Tibial artery (tissue), 4 donors: ENCODE results near the gene NIPA2.
A peak's percentile ranks its signal among the peaks of the same experiment; 100 is the strongest.

ENCODE experiments used
- DNase-seq, 2 donors: peaks; one replicate each; pipeline ENCODE4 v3.0.0-alpha.2; 2019
- H3K27ac ChIP-seq, 2 donors: fragments of 200-600 bp; sonication (generic) in 1 of 2; 1 replicate in 1 of 2; 2 replicates in 1 of 2; pipeline ENCODE4 v1.5.1; 2018 to 2019; ENCODE audit warnings: mild to moderate bottlenecking in 1 of 2
- H3K27me3 ChIP-seq, 2 donors: fragments of 200-600 bp; sonication (generic) in 1 of 2; one replicate each; pipeline versions ENCODE4 v1.5.1 to v1.6.0; 2016 to 2019
- H3K36me3 ChIP-seq, 3 donors: fragments of 200-600 bp; sonication (generic) in 2 of 3; one replicate each; pipeline ENCODE4 v1.5.1; 2016 to 2019; ENCODE audit warnings: mild to moderate bottlenecking in 2 of 3
- H3K4me1 ChIP-seq, 4 donors: fragments of 200-600 bp; sonication (generic) in 2 of 4; 1 replicate in 3 of 4; 2 replicates in 1 of 4; pipeline ENCODE4 v1.5.1; 2016 to 2019
- H3K4me3 ChIP-seq, 2 donors: fragments of 200-600 bp; sonication (generic) in 1 of 2; 1 replicate in 1 of 2; 2 replicates in 1 of 2; pipeline ENCODE4 v1.5.1; 2018 to 2019; ENCODE audit warnings: mild to moderate bottlenecking in 2 of 2
- H3K9me3 ChIP-seq, 3 donors: fragments of 200-600 bp; sonication (generic) in 1 of 3; one replicate each; pipeline ENCODE4 v1.5.1; 2016 to 2019
- intact Hi-C: fragments of 100-400 bp; cut with DNase I; formaldehyde crosslinking; loops from one replicate; pipeline ENCODE4 v1.15.0; 2023; ENCODE audit warnings: low total_unique reads
- TF ChIP-seq, protein P1 (sequence below), 2 experiments: fragments of 200-600 bp in 1 of 2; fragments of 450-650 bp in 1 of 2; IDR thresholded peaks; one replicate each; pipeline ENCODE4 v1.5.1; 2017 to 2019; ENCODE audit warnings: antibody characterized with exemption in 2 of 2, mild to moderate bottlenecking in 1 of 2, moderate library complexity in 1 of 2

NIPA2 gene

DNA sequence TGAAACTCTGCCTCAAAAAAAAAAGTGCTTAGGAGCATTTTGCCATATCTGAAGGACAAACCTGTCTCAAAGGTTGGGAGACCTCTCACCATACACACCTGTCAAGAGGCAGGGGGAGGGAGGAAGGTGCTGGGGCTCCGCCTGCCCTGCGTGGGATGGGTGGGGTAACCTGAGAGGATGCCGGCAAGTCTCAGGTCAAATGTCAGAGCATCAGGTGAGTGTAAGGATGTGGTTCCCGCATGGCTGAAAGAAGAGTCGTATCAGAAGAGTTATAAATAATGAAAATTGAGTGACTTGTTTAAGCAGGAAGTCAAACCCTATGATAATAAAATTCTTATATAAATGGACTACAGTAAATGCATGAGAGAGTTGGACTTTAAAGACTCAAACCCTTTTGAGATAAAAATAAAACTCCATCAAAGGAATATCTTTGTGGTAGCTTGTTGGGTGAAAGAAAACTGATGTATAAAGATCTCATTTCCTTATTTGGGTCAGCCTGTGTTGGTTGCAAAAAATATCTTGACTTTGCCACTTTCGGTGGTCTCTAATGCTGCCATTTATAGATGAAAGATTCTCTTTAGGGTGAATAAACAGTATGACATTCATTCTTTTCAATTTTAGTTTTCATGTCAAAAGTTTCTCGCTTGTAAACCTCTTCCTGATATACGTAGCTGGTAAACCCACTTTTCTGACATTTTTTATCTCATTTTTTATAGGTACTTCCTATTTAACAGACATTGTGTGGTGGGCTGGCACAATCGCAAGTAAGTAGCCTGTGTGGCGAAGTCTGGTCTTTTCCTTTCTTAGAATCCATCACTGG lies 28.2 kb upstream of the NIPA2 start:
- no peak overlapping the region for H3K27ac ChIP-seq
- DNase-seq = no peak
- H3K4me1 ChIP-seq = no peaks in the 10 kb centered on the region
- intact Hi-C loops = no loop called here
- H3K36me3 ChIP-seq = peaks cover 0 to 18% (median 7%) of the 10 kb centered on the region in 3 donors
- H3K9me3 ChIP-seq = no peaks in the 10 kb centered on the region
- TF ChIP-seq, protein P1, sequence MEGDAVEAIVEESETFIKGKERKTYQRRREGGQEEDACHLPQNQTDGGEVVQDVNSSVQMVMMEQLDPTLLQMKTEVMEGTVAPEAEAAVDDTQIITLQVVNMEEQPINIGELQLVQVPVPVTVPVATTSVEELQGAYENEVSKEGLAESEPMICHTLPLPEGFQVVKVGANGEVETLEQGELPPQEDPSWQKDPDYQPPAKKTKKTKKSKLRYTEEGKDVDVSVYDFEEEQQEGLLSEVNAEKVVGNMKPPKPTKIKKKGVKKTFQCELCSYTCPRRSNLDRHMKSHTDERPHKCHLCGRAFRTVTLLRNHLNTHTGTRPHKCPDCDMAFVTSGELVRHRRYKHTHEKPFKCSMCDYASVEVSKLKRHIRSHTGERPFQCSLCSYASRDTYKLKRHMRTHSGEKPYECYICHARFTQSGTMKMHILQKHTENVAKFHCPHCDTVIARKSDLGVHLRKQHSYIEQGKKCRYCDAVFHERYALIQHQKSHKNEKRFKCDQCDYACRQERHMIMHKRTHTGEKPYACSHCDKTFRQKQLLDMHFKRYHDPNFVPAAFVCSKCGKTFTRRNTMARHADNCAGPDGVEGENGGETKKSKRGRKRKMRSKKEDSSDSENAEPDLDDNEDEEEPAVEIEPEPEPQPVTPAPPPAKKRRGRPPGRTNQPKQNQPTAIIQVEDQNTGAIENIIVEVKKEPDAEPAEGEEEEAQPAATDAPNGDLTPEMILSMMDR (IDR thresholded peaks at IDR 0.05) = no peak
- H3K27me3 ChIP-seq = no peaks in the 10 kb centered on the region
- H3K4me3 ChIP-seq = no peak overlapping the region

DNA sequence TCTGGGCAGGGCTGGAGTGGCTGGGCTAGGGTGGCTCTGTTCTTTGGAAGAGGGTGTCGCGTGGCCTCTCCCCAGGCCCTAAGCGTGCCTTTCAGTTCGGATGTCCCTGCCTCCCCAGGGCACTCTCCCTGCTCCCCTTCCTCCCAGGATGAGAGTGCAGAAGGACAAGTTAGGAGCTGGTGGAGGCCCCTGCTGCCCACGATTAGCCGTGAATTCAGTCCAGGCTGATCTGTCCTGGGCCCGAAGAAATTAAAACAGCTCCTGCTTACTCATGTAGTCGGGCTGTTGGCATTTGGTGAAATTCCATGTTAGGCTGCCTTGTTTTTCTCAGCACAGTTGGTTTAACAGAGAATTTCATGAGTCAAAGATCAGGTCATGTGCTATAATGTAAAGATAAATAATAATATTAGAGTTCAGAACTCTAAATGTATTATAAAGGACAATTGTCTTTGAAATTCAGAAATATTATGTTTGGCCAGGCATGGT lies 27.6 kb upstream of the NIPA2 start:
- no peak for DNase-seq
- peaks cover 0 to 18% (median 7%) of the 10 kb centered on the region in 3 donors for H3K36me3 ChIP-seq
- intact Hi-C loops = no loop called here
- H3K27me3 ChIP-seq = no peaks in the 10 kb centered on the region
- TF ChIP-seq, protein P1 (IDR thresholded peaks at IDR 0.05) = no peak
- no peaks in the 10 kb centered on the region for H3K4me1 ChIP-seq
- no peak overlapping the region for H3K27ac ChIP-seq
- no peak overlapping the region for H3K4me3 ChIP-seq
- H3K9me3 ChIP-seq = no peaks in the 10 kb centered on the region

DNA sequence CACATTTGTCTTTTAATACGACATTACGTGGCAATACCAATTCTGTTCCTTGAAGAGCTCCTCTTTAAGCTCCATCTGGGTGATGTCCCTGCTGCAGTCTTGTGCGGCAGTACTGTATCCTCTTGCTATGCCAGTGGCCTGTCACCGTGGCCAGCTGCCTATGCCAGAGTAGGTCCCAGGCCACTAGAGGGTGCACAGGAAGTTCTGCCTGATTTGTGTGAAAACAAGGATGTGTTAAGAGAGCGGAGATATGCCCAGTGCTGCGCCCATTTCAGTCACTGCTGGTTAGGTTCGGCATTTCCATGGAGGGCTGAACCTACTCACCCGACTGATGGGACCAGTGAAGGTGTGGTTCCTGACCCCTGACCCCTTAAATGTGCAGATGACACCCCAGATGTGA lies 26.8 kb upstream of the NIPA2 start:
- intact Hi-C loops = no loop called here
- Histone ChIP-seq H3K27me3 (no peaks in the 10 kb centered on the region), H3K4me3 (no peak overlapping the region), H3K27ac (no peak overlapping the region), H3K4me1 (no peaks in the 10 kb centered on the region), H3K36me3 (peaks cover 0 to 18% (median 7%) of the 10 kb centered on the region in 3 donors), H3K9me3 (no peaks in the 10 kb centered on the region)
- TF ChIP-seq, protein P1 (IDR thresholded peaks at IDR 0.05) = peak; percentile 15 to 21
- peak in 1 of 2 donors; percentile 26 for DNase-seq

DNA sequence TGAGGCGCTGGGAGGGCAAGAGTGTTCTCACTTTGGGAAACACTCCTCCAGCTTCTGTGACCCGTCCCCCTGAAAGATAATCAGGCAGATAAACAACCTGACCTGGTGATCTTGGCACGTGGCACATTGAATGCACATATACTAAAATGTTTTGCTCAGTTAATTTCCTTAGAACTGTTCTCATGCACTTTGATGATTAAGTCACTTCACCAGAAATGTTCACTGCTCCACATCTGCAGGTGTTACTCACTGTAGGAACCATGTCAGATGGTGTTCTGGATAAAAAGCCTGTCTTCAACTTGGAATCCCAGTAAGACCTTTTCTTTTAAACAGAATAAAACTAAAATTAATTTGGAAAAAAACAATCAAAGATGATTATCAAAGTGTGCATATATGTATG lies 24.6 kb upstream of the NIPA2 start:
- TF ChIP-seq, protein P1 (IDR thresholded peaks at IDR 0.05) = no peak
- Histone ChIP-seq H3K27me3 (no peaks in the 10 kb centered on the region), H3K4me3 (no peak overlapping the region), H3K27ac (no peak overlapping the region), H3K36me3 (peaks cover 0 to 18% (median 7%) of the 10 kb centered on the region in 3 donors), H3K4me1 (no peaks in the 10 kb centered on the region), H3K9me3 (no peaks in the 10 kb centered on the region)
- no peak for DNase-seq
- intact Hi-C loops = no loop called here

DNA sequence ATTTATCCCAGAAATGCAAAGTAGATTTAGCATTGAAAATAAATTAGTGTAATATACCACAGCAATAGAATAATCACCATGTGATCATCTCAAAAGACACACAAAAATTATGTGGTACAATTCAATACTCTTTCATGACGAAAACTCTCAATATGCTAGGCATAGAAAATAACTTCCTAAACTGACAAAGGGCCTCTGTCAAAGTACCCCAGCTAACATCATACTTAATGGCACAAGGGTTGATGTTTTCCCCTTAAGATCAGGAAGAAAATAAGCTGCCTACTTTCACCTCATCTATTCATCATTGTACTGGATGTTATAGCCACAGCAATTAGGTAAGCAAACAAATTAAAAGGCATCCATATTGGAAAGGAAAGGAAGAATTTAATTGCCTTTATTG lies 22.7 kb upstream of the NIPA2 start:
- no peak for DNase-seq
- Histone ChIP-seq H3K4me1 (no peaks in the 10 kb centered on the region), H3K27me3 (no peaks in the 10 kb centered on the region), H3K27ac (no peak overlapping the region), H3K9me3 (no peaks in the 10 kb centered on the region), H3K4me3 (no peak overlapping the region), H3K36me3 (peaks cover 3 to 24% (median 13%) of the 10 kb centered on the region in 3 donors)
- TF ChIP-seq, protein P1 (IDR thresholded peaks at IDR 0.05) = no peak
- intact Hi-C loops = no loop called here
